Measurements from ENCODE around the gene FOXK1.

The FOXK1 gene

GRCh38 chr7:4745265-4745919 lies 63.3 kb downstream of the FOXK1 start:
- H3K9ac ChIP-seq = peak overlapping the region; percentile 70 to 82 (median 77)
- H4K20me1 ChIP-seq = peaks cover 12 to 86% (median 34%) of the 10 kb centered on the region in 11 experiments; a peak in 15 of 22 replicates
- H3K27me3 ChIP-seq = no peaks in the 10 kb centered on the region
- TF ChIP-seq Cebpa-rat (IDR thresholded peaks at IDR 0.05) = peak in 3 of 11 experiments; percentile 31 to 60 (median 47); a peak in 3 of 22 replicates
- H3K4me1 ChIP-seq = peaks cover 61 to 86% (median 78%) of the 10 kb centered on the region in 10 experiments
- peak overlapping the region; percentile 76 to 95 (median 87) for H3K27ac ChIP-seq
- H3K9me3 ChIP-seq (replicated peaks in 1 of 11) = no peaks in the 10 kb centered on the region
- H3K4me3 ChIP-seq = peak overlapping the region; percentile 34 to 63 (median 50); a peak in 19 of 20 replicates
- H3K36me3 ChIP-seq = peaks cover 46 to 70% (median 62%) of the 10 kb centered on the region in 11 experiments
- peak overlapping the region; percentile 80 to 92 (median 87) for H3K4me2 ChIP-seq

DNA sequence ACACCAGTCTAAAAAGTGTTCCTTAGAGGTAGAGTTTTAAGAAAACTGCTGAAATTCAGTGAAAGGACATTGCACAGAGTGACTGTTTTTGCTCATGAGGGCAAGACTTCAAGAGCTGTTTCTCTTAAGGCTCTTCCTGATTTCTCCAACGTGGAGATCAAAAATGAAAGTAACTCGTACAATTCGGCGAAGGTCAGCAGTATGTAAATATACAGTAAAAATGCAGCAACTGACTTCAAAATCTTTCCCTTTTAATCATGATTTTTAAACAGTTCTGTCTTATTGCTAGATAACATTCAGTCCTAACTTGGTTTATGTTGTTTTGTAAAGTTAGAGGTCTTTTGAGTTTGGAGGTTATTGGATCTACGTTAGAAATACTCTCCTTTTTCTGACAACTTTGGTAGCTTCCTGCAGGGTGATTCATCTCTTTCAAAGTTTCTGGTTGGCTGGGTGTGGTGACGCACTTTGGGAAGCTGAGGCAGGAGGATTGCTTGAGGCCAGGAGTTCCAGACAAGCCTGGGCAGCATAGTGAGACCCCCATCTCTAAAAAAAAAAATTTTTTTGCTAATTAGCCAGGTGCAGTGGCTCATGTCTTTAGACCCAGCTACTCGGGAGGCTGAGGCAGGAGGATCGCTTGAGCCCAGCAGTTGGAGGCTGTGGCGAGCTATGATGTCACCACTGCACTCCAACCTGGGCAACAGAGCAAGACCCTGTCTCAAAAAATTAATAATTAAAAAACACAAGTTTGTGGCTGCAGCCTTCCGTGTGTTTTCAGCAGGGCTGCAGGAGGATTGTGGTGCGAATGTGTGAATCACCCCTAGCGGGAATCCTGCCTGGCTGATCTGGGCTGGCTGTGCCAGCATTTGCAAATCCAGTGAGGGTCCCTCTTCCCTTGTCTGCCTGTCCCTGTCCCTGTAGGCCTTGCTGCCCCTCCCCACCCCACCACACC lies 64.2 kb downstream of the FOXK1 start:
- Histone ChIP-seq H3K4me1 (peaks cover 55 to 88% (median 81%) of the 10 kb centered on the region in 10 experiments), H3K9ac (peak overlapping the region; percentile 70 to 82 (median 77)), H3K36me3 (peaks cover 41 to 63% (median 56%) of the 10 kb centered on the region in 11 experiments), H3K4me3 (peak overlapping the region; percentile 34 to 63 (median 50); a peak in 19 of 20 replicates), H4K20me1 (peaks cover 10 to 87% (median 39%) of the 10 kb centered on the region in 11 experiments; a peak in 16 of 22 replicates), H3K27me3 (no peaks in the 10 kb centered on the region), H3K27ac (peak overlapping the region; percentile 76 to 95 (median 87)), H3K9me3 (replicated peaks in 1 of 11) (no peaks in the 10 kb centered on the region), H3K4me2 (peak overlapping the region; percentile 80 to 92 (median 87))
- TF ChIP-seq Cebpa-rat (IDR thresholded peaks at IDR 0.05) = no peak

DNA sequence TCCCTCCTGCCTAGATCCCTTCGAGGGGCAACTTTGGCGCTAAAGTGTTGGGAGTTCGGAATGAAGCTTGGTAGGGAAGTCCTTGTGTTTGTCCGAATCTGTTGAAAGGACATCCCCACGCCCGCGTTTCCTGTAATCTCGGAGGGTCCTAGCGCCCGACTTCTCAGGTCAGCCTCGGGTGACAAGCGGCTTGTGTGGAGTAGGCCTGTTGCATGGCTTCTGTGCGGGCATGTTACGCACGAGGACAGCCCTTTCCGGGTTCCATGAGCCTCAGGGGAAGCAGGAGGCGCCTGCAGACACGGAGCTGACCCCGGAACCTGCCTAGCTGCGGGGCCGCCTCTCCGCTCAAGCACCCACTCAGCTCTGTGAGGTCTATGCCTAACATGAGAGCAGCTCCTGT lies 64.9 kb downstream of the FOXK1 start:
- Histone ChIP-seq H3K36me3 (peaks cover 35 to 63% (median 56%) of the 10 kb centered on the region in 11 experiments), H3K4me1 (peaks cover 55 to 93% (median 88%) of the 10 kb centered on the region in 10 experiments), H3K4me3 (peak overlapping the region in 2 of 10 experiments; percentile 19 to 54; a peak in 1 of 20 replicates), H3K27ac (peak overlapping the region; percentile 76 to 95 (median 87); a peak in 18 of 22 replicates), H3K9me3 (replicated peaks in 1 of 11) (no peaks in the 10 kb centered on the region), H4K20me1 (peaks cover 18 to 91% (median 46%) of the 10 kb centered on the region in 11 experiments; a peak in 18 of 22 replicates), H3K27me3 (no peaks in the 10 kb centered on the region), H3K9ac (peak overlapping the region in 9 of 11 experiments; percentile 39 to 82 (median 66); a peak in 13 of 22 replicates), H3K4me2 (peak overlapping the region; percentile 80 to 92 (median 87))
- TF ChIP-seq Cebpa-rat (IDR thresholded peaks at IDR 0.05) = no peak

DNA sequence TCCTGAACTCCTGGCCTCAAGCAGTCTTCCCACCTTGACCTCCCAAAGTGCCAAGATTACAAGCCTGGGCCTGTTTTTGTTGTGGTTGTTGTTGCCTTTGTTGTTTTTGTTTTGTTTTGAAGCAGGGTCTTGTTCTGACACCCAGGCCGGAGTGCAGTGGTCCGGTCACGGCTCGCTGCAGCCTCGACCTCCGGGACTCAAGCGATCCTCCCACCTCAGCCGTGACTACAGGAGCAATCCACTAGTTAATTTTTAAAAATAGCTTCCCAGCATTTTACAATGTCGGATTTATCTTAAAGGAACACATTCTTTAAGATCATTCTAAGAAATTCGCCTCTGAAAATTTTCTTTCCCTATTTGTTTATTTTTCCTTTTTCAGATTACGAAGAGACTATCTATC lies 65.7 kb downstream of the FOXK1 start:
- Histone ChIP-seq H3K9me3 (replicated peaks in 1 of 11) (no peaks in the 10 kb centered on the region), H3K27me3 (no peaks in the 10 kb centered on the region), H3K4me2 (peak overlapping the region; percentile 80 to 92 (median 87)), H3K9ac (peak overlapping the region; percentile 39 to 82 (median 62); a peak in 21 of 22 replicates), H3K27ac (peak overlapping the region; percentile 53 to 95 (median 87); a peak in 20 of 22 replicates), H4K20me1 (peaks cover 25 to 91% (median 46%) of the 10 kb centered on the region in 11 experiments; a peak in 20 of 22 replicates), H3K4me1 (peaks cover 52 to 92% (median 89%) of the 10 kb centered on the region in 10 experiments), H3K4me3 (peak overlapping the region in 9 of 10 experiments; percentile 1 to 30 (median 21); a peak in 5 of 20 replicates), H3K36me3 (peaks cover 32 to 63% (median 56%) of the 10 kb centered on the region in 11 experiments)
- no peak for TF ChIP-seq Cebpa-rat (IDR thresholded peaks at IDR 0.05)

- H3K4me2 ChIP-seq = peak overlapping the region; percentile 80 to 92 (median 87)
Observed at GRCh38 chr7:4748231-4748681, 66.2 kb downstream of the FOXK1 start.

GRCh38 chr7:4749363-4749762 lies 67.3 kb downstream of the FOXK1 start:
- peak overlapping the region in 9 of 11 experiments; percentile 8 to 95 (median 87); a peak in 11 of 22 replicates for H3K27ac ChIP-seq
- H3K9ac ChIP-seq = peak overlapping the region in 4 of 11 experiments; percentile 9 to 81 (median 32); a peak in 5 of 22 replicates
- no peak for TF ChIP-seq Cebpa-rat (IDR thresholded peaks at IDR 0.05)
- H3K4me1 ChIP-seq = peaks cover 35 to 76% (median 74%) of the 10 kb centered on the region in 10 experiments
- H3K4me2 ChIP-seq = peak overlapping the region in 9 of 11 experiments; percentile 80 to 92 (median 85); a peak in 18 of 22 replicates
- H4K20me1 ChIP-seq = peaks cover 40 to 91% (median 57%) of the 10 kb centered on the region in 11 experiments
- H3K4me3 ChIP-seq = no peak overlapping the region
- peaks cover 36 to 70% (median 59%) of the 10 kb centered on the region in 11 experiments for H3K36me3 ChIP-seq
- H3K9me3 ChIP-seq (replicated peaks in 1 of 11) = no peaks in the 10 kb centered on the region
- H3K27me3 ChIP-seq = no peaks in the 10 kb centered on the region

More at GRCh38 chr7:4748231-4748681, 66.2 kb downstream of the FOXK1 start:
- TF ChIP-seq Cebpa-rat (IDR thresholded peaks at IDR 0.05) = no peak
- H3K4me1 ChIP-seq = peaks cover 47 to 87% (median 84%) of the 10 kb centered on the region in 10 experiments
- peak overlapping the region; percentile 39 to 82 (median 62); a peak in 21 of 22 replicates for H3K9ac ChIP-seq
- peaks cover 30 to 91% (median 50%) of the 10 kb centered on the region in 11 experiments for H4K20me1 ChIP-seq
- H3K9me3 ChIP-seq (replicated peaks in 1 of 11) = no peaks in the 10 kb centered on the region
- H3K27me3 ChIP-seq = no peaks in the 10 kb centered on the region
- peak overlapping the region in 6 of 10 experiments; percentile 1 to 30 (median 23); a peak in 3 of 20 replicates for H3K4me3 ChIP-seq
- peak overlapping the region; percentile 53 to 95 (median 87); a peak in 21 of 22 replicates for H3K27ac ChIP-seq
- peaks cover 32 to 63% (median 52%) of the 10 kb centered on the region in 11 experiments for H3K36me3 ChIP-seq

DNA sequence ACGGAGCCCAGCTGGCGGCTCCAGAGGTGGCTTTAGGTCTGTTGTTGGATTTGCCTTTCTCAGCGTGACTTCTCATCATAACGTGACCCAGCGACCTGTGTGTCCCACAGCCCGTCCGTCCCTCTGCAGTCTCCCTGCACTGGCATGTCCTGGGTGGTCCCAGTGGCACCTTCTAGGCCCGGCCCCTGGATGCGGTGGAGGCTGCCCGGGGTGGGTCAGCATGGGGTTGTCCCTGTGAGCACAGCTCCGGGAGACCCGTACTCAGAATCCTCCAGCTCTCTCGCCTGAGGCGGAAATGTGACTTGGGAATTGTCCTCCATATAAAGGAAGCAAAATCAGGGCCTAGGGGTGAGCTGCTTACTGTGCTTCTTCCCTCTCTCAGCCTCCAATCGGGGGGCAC lies 67.7 kb downstream of the FOXK1 start:
- Histone ChIP-seq H3K4me3 (no peak overlapping the region), H3K9me3 (replicated peaks in 1 of 11) (no peaks in the 10 kb centered on the region), H3K27me3 (no peaks in the 10 kb centered on the region), H3K4me1 (peaks cover 32 to 72% (median 70%) of the 10 kb centered on the region in 10 experiments), H3K27ac (peak overlapping the region in 7 of 11 experiments; percentile 12 to 95 (median 87); a peak in 7 of 22 replicates), H3K4me2 (peak overlapping the region in 6 of 11 experiments; percentile 80 to 89 (median 86); a peak in 6 of 22 replicates), H3K36me3 (peaks cover 41 to 74% (median 64%) of the 10 kb centered on the region in 11 experiments), H4K20me1 (peaks cover 40 to 91% (median 56%) of the 10 kb centered on the region in 11 experiments), H3K9ac (peak overlapping the region in 1 of 11 experiments; percentile 81; a peak in 1 of 22 replicates)
- TF ChIP-seq Cebpa-rat (IDR thresholded peaks at IDR 0.05) = no peak

Measured in BLaER1 treated with 17β-estradiol and CSF1 and Interleukin-3, amounts not matched to agents 10 nM and 100 nM (cell line).